Measurements from ENCODE around the gene MRPL39. TPM values are rescaled to one million over a fixed set of nuclear protein-coding genes. Genes with fewer than 3 reads are reported as not detected.

MRPL39 gene
- total RNA-seq, 2 experiments from 2014 or later: 45.0 to 56.9 TPM

DNA sequence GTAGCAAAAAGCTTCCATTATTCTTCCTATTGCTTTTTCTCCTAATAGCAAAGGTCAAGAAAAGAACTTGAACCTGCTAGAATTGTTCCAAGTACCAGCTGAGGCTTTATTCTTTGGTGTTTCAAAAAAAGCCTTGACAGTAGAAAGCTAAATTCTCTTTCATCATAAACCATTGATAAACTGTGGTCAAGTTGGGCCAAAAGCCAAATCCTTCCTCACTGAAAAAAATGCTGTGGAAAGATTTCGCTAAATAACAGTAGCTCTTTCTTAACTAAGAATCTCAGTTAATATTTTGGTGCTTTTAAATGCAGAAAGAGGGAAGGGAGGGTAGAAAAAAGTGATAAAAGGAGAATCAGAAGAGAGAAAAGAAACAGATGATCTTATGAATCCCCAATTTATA is 17.8 kb upstream of the MRPL39 start:
- no peak for DNase-seq (ENCODE audit: low spot score)
- no peak for TF ChIP-seq EZH2phosphoT487 (IDR thresholded peaks at IDR 0.05; ENCODE audit: borderline replicate concordance, low read depth, low read length)
- TF ChIP-seq, protein P1, sequence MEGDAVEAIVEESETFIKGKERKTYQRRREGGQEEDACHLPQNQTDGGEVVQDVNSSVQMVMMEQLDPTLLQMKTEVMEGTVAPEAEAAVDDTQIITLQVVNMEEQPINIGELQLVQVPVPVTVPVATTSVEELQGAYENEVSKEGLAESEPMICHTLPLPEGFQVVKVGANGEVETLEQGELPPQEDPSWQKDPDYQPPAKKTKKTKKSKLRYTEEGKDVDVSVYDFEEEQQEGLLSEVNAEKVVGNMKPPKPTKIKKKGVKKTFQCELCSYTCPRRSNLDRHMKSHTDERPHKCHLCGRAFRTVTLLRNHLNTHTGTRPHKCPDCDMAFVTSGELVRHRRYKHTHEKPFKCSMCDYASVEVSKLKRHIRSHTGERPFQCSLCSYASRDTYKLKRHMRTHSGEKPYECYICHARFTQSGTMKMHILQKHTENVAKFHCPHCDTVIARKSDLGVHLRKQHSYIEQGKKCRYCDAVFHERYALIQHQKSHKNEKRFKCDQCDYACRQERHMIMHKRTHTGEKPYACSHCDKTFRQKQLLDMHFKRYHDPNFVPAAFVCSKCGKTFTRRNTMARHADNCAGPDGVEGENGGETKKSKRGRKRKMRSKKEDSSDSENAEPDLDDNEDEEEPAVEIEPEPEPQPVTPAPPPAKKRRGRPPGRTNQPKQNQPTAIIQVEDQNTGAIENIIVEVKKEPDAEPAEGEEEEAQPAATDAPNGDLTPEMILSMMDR (conservative IDR thresholded peaks at IDR 0.05; ENCODE audit: low read length): no peak
- Histone ChIP-seq H3K79me2 (ENCODE audit: insufficient read depth, low read depth, low read length) (no peaks in the 10 kb centered on the region), H3K4me3 (ENCODE audit: low read depth, low read length, poor library complexity, severe bottlenecking) (no peak overlapping the region), H3K9me3 (ENCODE audit: low read length) (no peaks in the 10 kb centered on the region), H3K9me2 (ENCODE audit: insufficient read depth, low read length) (no peaks in the 10 kb centered on the region), H4K20me1 (ENCODE audit: insufficient read depth, low read length) (no peaks in the 10 kb centered on the region), H3K4me1 (ENCODE audit: insufficient read depth, low read length, poor library complexity, severe bottlenecking) (no peaks in the 10 kb centered on the region), H3K4me2 (ENCODE audit: low read length) (no peak overlapping the region), H2AFZ (ENCODE audit: low read length) (no peak overlapping the region), H3K36me3 (ENCODE audit: insufficient read depth, low read length) (no peaks in the 10 kb centered on the region), H3K27ac (ENCODE audit: low read depth, low read length, poor library complexity, severe bottlenecking) (no peak overlapping the region)
- BruUV-seq (replicated peaks): no TSS peak
- POLR2A ChIA-PET: no interaction called here
- CTCF ChIA-PET (ENCODE audit: unreplicated experiment): no interaction called here
- intact Hi-C loops (cut with micrococcal nuclease; ENCODE audit: unreplicated experiment): no loop called here

DNA sequence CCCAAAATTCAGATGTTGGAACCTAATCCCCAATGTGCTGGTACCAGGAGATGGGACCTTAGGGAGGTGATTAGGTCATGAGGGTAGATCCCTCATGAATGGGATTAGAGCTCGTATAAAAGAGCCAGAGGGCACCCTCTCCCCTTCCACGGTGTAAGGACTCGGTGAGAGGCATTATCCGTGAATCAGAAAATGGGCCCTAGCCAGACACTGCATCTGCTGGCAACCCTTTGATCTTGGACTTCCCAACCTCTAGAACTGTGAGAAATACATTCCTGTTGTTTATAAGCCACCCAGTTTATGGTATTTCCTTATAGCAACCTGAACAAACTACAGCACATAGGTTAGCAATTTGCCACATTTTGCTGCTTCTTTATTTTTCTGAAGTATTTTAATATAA is 17.2 kb upstream of the MRPL39 start:
- no TSS peak for BruUV-seq (replicated peaks)
- no peak overlapping the region for H3K27ac ChIP-seq (ENCODE audit: low read depth, low read length, poor library complexity, severe bottlenecking)
- no peak overlapping the region for H2AFZ ChIP-seq (ENCODE audit: low read length)
- no peaks in the 10 kb centered on the region for H3K9me3 ChIP-seq (ENCODE audit: low read length)
- CTCF ChIA-PET (ENCODE audit: unreplicated experiment): no interaction called here
- no peaks in the 10 kb centered on the region for H3K79me2 ChIP-seq (ENCODE audit: insufficient read depth, low read depth, low read length)
- no peaks in the 10 kb centered on the region for H4K20me1 ChIP-seq (ENCODE audit: insufficient read depth, low read length)
- intact Hi-C loops (cut with micrococcal nuclease; ENCODE audit: unreplicated experiment): no loop called here
- POLR2A ChIA-PET: no interaction called here
- TF ChIP-seq, protein P1 (conservative IDR thresholded peaks at IDR 0.05; ENCODE audit: low read length): no peak
- TF ChIP-seq EZH2phosphoT487 (IDR thresholded peaks at IDR 0.05; ENCODE audit: borderline replicate concordance, low read depth, low read length): no peak
- no peaks in the 10 kb centered on the region for H3K4me1 ChIP-seq (ENCODE audit: insufficient read depth, low read length, poor library complexity, severe bottlenecking)
- H3K4me2 ChIP-seq (ENCODE audit: low read length): no peak overlapping the region
- no peaks in the 10 kb centered on the region for H3K36me3 ChIP-seq (ENCODE audit: insufficient read depth, low read length)
- no peak overlapping the region for H3K4me3 ChIP-seq (ENCODE audit: low read depth, low read length, poor library complexity, severe bottlenecking)
- no peak for DNase-seq (ENCODE audit: low spot score)
- H3K9me2 ChIP-seq (ENCODE audit: insufficient read depth, low read length): no peaks in the 10 kb centered on the region

DNA sequence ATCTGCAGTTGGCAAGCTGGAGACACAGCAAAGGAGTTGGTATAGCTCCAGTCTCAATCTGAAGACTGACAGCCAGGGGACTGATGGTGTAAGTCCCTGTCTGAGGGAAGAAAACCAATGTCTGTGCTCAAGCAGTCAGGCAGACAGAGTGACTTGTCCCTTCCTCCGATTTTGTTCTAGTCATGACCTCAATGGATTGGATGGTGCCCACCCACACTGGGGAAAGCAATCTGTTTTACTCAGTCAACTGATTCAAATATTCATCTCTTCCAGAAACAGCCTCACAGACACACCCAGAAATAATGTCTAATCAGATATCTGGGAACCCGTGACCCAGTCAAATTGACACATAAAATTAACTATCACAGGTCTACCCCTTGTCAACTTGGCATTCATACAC is 11.9 kb upstream of the MRPL39 start:
- no peak for DNase-seq (ENCODE audit: low spot score)
- Histone ChIP-seq H4K20me1 (ENCODE audit: insufficient read depth, low read length) (no peaks in the 10 kb centered on the region), H3K9me2 (ENCODE audit: insufficient read depth, low read length) (no peaks in the 10 kb centered on the region), H2AFZ (ENCODE audit: low read length) (no peak overlapping the region), H3K4me3 (ENCODE audit: low read depth, low read length, poor library complexity, severe bottlenecking) (no peak overlapping the region), H3K4me1 (ENCODE audit: insufficient read depth, low read length, poor library complexity, severe bottlenecking) (no peaks in the 10 kb centered on the region), H3K9me3 (ENCODE audit: low read length) (no peaks in the 10 kb centered on the region), H3K36me3 (ENCODE audit: insufficient read depth, low read length) (no peaks in the 10 kb centered on the region), H3K4me2 (ENCODE audit: low read length) (no peak overlapping the region), H3K79me2 (ENCODE audit: insufficient read depth, low read depth, low read length) (no peaks in the 10 kb centered on the region), H3K27ac (ENCODE audit: low read depth, low read length, poor library complexity, severe bottlenecking) (no peak overlapping the region)
- BruUV-seq (replicated peaks): no TSS peak
- intact Hi-C loops (cut with micrococcal nuclease; ENCODE audit: unreplicated experiment): no loop called here
- no peak for TF ChIP-seq EZH2phosphoT487 (IDR thresholded peaks at IDR 0.05; ENCODE audit: borderline replicate concordance, low read depth, low read length)
- ChIA-PET CTCF (ENCODE audit: unreplicated experiment) (no interaction called here), POLR2A (interaction anchor here (0.6 kb wide), 1 partner anchor 81 kb away, joined by 3 read pairs; no protein-coding TSS in a partner anchor)

All from OCI-LY7 (cell line).